Activated CD4-positive, alpha-beta T cell treated with anti-CD3 and anti-CD28 coated beads, Interleukin-2, amount 50 U/mL, for 16 hours (primary cell): Measurements from ENCODE around the gene RAP2A.

Experiments used
- DNase-seq: peaks from one replicate; pipeline ENCODE4 v3.0.0-alpha.2; 2020

Gene RAP2A

GRCh38 chr13:97456047-97456446, 22.1 kb downstream of the RAP2A start:
- no peak for DNase-seq

GRCh38 chr13:97459215-97459777, 25.3 kb downstream of the RAP2A start:
- DNase-seq = no peak

- DNase-seq = no peak
Measured at GRCh38 chr13:97460004-97460775, 26.2 kb downstream of the RAP2A start.

- DNase-seq = no peak
Measured at GRCh38 chr13:97460853-97461252, 26.9 kb downstream of the RAP2A start.

- DNase-seq = no peak
Measured at GRCh38 chr13:97464561-97464960, 30.6 kb downstream of the RAP2A start.

GRCh38 chr13:97466722-97467121, 32.8 kb downstream of the RAP2A start:
- DNase-seq = no peak

- DNase-seq = no peak
Measured at GRCh38 chr13:97468331-97468730, 34.4 kb downstream of the RAP2A start.

- DNase-seq = no peak
Measured at GRCh38 chr13:97471711-97472110, 37.7 kb downstream of the RAP2A start.

GRCh38 chr13:97474349-97474980, 40.5 kb downstream of the RAP2A start:
- no peak for DNase-seq

GRCh38 chr13:97475011-97475410, 41.0 kb downstream of the RAP2A start:
- DNase-seq = no peak

- no peak for DNase-seq
Measured at GRCh38 chr13:97477844-97478243, 43.9 kb downstream of the RAP2A start.

- no peak for DNase-seq
Measured at GRCh38 chr13:97478247-97478646, 44.3 kb downstream of the RAP2A start.

GRCh38 chr13:97483465-97483864, 49.5 kb downstream of the RAP2A start:
- no peak for DNase-seq

GRCh38 chr13:97484301-97484700, 50.3 kb downstream of the RAP2A start:
- DNase-seq = no peak

- DNase-seq = no peak
Measured at GRCh38 chr13:97485320-97485719, 51.4 kb downstream of the RAP2A start.

- no peak for DNase-seq
Measured at GRCh38 chr13:97490702-97491307, 56.8 kb downstream of the RAP2A start.

GRCh38 chr13:97491452-97491851, 57.5 kb downstream of the RAP2A start:
- no peak for DNase-seq

- DNase-seq = no peak
Measured at GRCh38 chr13:97492257-97492656, 58.3 kb downstream of the RAP2A start.

GRCh38 chr13:97492684-97493371, 58.9 kb downstream of the RAP2A start:
- no peak for DNase-seq

- DNase-seq = no peak
Measured at GRCh38 chr13:97493456-97493855, 59.5 kb downstream of the RAP2A start.

GRCh38 chr13:97495678-97496077, 61.7 kb downstream of the RAP2A start:
- DNase-seq = no peak

- no peak for DNase-seq
Measured at GRCh38 chr13:97496511-97496910, 62.5 kb downstream of the RAP2A start.

- DNase-seq = no peak
Measured at GRCh38 chr13:97497400-97497799, 63.4 kb downstream of the RAP2A start.
